Activated CD4-positive, alpha-beta memory T cell treated with anti-CD3 and anti-CD28 coated beads, Interleukin-2, amount 10 ng/mL, durations not matched to agents 7 days and 5 days (primary cell): ENCODE results near the gene CFAP97. TPM values are rescaled to one million over a fixed set of nuclear protein-coding genes. Genes with fewer than 3 reads are reported as not detected.
"Not testable (repeated sequence)": the region's sequence is repeated elsewhere in the genome, so short reads cannot be mapped to it uniquely, and the experiment has no call there.

Experiments
- CTCF ChIA-PET: fragments of 350-600 bp; sonication (Branson Sonifier 250); formaldehyde crosslinking; loops from one replicate; lab custom pipeline; 2021; ENCODE audit warnings: antibody characterized with exemption, inconsistent platforms; lab: Charles Lee
- POLR2A ChIA-PET: fragments of 350-600 bp; sonication (Branson Sonifier 250); formaldehyde crosslinking; loops from one replicate; lab custom pipeline; 2021; ENCODE audit warnings: antibody characterized with exemption; lab: Charles Lee
- DNase-seq: peaks from one replicate; pipeline ENCODE4 v3.0.0-alpha.2; 2020
- H3K27ac Mint-ChIP-seq: one replicate; pipeline ENCODE4 v1.8.0; 2021; ENCODE audit warnings: mild to moderate bottlenecking, mixed read lengths
- H3K27me3 Mint-ChIP-seq: one replicate; pipeline ENCODE4 v1.8.0; 2021; ENCODE audit warnings: mixed read lengths
- H3K36me3 Mint-ChIP-seq: one replicate; pipeline ENCODE4 v1.8.0; 2021; ENCODE audit warnings: low read depth, mixed read lengths
- H3K4me1 Mint-ChIP-seq: one replicate; pipeline ENCODE4 v1.8.0; 2021; ENCODE audit warnings: mixed read lengths
- H3K4me3 Mint-ChIP-seq: one replicate; pipeline ENCODE4 v1.8.0; 2021; ENCODE audit warnings: mild to moderate bottlenecking, mixed read lengths
- H3K9me3 Mint-ChIP-seq: one replicate; pipeline ENCODE4 v1.8.0; 2021; ENCODE audit warnings: mixed read lengths
- total RNA-seq, 2 experiments: library from RNA; stranded (reverse); gene quantifications; one replicate each; pipeline ENCODE4 v1.2.3, GENCODE V29; 2021

CFAP97 gene
- total RNA-seq, 2 experiments from 2014 or later, result 31.9 to 32.1 TPM

- Mint-ChIP-seq H3K27ac (no peak overlapping the region), H3K27me3 (peaks cover under 1% of the 10 kb centered on the region), H3K36me3 (peaks cover 4% of the 10 kb centered on the region), H3K4me3 (no peak overlapping the region), H3K4me1 (peaks cover 54% of the 10 kb centered on the region), H3K9me3 (no peaks in the 10 kb centered on the region)
- ChIA-PET POLR2A (no interaction called here), CTCF (interaction anchor here (0.7 kb wide), 1 partner anchor 1702 kb away, joined by 3 read pairs; no protein-coding TSS in a partner anchor)
- DNase-seq, result no peak
Measured at GRCh38 chr4:185205697-185206342, 2.0 kb upstream of the CFAP97 start.

DNA sequence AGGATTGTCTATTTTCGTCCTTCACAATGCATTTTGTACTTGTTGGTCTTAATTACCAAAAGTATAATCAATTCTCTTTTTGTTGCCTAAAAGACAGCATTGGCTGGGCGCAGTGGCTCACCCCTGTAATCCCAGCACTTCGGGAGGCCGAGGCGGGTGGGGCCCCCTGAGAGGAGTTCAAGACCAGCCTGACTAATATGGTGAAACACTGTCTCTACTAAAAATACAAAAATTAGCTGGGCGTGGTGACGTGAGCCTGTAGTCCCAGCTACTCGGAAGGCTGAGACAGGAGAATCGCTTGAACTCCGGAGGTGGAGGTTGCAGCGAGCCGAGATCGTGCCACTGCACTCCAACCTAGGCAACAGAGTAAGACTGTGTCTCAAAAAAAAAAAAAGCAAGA lies 1.3 kb upstream of the CFAP97 start:
- CTCF ChIA-PET, H3K9me3 Mint-ChIP-seq, DNase-seq, H3K27me3 Mint-ChIP-seq, H3K36me3 Mint-ChIP-seq, H3K27ac Mint-ChIP-seq: not testable (repeated sequence)
- POLR2A ChIA-PET, result interaction anchor here (0.6 to 1.6 kb wide), 3 partner anchors 190 to 220 kb away, joined by 3 to 6 read pairs (median 6); partner anchors contain the start of genes ANKRD37 and LRP2BP
- H3K4me1 Mint-ChIP-seq, result peaks cover 53% of the 10 kb centered on the region
- H3K4me3 Mint-ChIP-seq, result peak overlapping the region; percentile 91

DNA sequence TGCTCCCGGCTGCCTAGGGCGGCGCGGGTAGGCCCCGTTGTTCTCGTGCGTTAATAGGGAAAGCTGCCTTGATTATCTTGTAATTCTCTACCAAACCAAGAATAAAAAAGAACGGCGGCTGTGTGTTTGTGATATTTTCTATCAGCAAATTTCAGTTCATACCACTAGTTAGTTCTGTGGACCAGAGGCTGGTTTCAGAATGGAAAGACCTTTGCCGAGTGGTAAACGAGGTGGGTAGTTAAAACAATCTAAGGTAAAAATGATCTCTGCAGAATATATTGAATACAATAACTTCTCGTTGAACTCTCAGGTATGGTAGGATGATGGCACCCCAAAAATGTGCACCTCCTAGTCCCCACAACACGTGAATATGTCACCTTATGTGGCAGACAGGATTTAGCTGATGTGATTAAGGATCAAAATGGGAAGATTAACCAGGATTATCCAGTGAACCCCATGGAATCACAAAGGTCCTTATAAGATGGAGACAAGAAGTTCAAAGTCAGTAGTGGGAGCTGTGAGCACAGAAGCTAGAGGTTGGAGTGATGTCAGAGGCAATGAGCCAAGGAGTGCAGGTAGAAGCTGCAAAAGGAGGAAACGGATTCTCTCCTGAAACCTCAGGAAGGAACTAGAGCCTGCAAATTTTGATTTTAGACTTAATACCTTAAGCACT lies 574 bp upstream of the CFAP97 start:
- H3K4me3 Mint-ChIP-seq, result peak overlapping the region; percentile 91
- CTCF ChIA-PET, result no interaction called here
- peaks cover 12% of the 10 kb centered on the region for H3K36me3 Mint-ChIP-seq
- DNase-seq, result no peak
- H3K27me3 Mint-ChIP-seq, result no peaks in the 10 kb centered on the region
- peaks cover 58% of the 10 kb centered on the region for H3K4me1 Mint-ChIP-seq
- no peaks in the 10 kb centered on the region for H3K9me3 Mint-ChIP-seq
- POLR2A ChIA-PET, result interaction anchor here (0.6 to 1.6 kb wide), 5 partner anchors 20 to 470 kb away, joined by 3 to 6 read pairs (median 3); partner anchors contain the start of genes ANKRD37, CENPU and LRP2BP
- H3K27ac Mint-ChIP-seq, result peak overlapping the region; percentile 53

GRCh38 chr4:185202984-185203485 lies 765 bp downstream of the CFAP97 start:
- no peaks in the 10 kb centered on the region for H3K9me3 Mint-ChIP-seq
- H3K4me3 Mint-ChIP-seq, result peak overlapping the region; percentile 91
- H3K4me1 Mint-ChIP-seq, result peaks cover 52% of the 10 kb centered on the region
- H3K27me3 Mint-ChIP-seq, result no peaks in the 10 kb centered on the region
- peak; percentile 25 for DNase-seq
- H3K36me3 Mint-ChIP-seq, result peaks cover 12% of the 10 kb centered on the region
- H3K27ac Mint-ChIP-seq, result peak overlapping the region; percentile 96
- ChIA-PET CTCF (interaction anchor here (3.1 kb wide), 1 partner anchor 19 kb away, joined by 13 read pairs; no protein-coding TSS in a partner anchor), POLR2A (interaction anchor here (1.3 kb wide), 1 partner anchor 192 kb away, joined by 3 read pairs; the partner anchor contains the start of gene LRP2BP)

DNA sequence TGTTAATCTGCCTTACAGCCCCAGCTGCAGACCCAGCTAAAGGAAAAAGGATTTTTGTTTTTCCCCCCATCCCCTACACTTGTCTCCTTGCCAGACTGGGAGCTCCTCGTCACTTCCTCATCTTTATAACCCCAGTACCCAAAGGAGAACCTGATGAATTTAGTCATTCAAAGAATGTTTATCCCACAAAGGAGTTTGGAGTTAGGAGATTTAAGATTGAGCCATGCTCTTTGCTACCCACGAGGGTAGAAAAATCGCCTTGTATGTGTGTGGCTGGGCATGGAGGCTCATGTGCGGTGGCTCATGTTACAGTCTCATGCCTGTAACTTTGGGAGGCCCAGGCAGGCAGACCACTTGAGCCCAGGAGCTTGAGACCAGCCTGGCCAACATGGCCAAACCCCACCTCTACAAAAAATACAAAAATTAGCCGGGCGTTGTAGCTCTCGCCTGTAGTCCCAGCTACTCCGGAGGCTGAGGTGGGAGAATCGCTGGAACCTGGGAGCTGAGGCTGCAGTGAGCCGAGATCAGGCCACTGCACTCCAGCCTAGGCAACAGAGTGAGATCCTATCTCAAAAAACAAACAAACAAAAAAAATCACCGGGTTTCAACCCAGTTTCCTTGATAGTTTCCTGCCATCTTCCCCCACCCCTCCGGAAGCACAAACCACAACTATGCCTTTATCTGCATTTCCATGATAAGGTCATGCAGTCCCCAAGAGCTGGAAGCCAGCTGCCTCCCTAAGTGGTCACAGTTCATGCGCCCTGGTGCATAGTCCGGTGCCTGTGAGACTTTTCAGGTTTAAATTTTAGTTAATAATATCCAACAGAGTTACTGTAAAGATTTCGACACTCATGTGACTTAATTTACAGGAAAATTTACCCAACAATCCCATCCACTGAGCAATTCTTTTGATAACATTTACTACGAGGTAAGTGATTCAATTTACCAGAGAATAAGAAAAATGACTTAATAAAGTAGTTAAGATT lies 1.5 kb downstream of the CFAP97 start:
- DNase-seq, result peak; percentile 54
- peak overlapping the region; percentile 96 for H3K27ac Mint-ChIP-seq
- H3K36me3 Mint-ChIP-seq, result peaks cover 12% of the 10 kb centered on the region
- no peaks in the 10 kb centered on the region for H3K9me3 Mint-ChIP-seq
- H3K4me3 Mint-ChIP-seq, result peak overlapping the region; percentile 91
- ChIA-PET CTCF (interaction anchor here (0.6 to 3.1 kb wide), 4 partner anchors 19 to 881 kb away, joined by 3 to 13 read pairs (median 4); no protein-coding TSS in a partner anchor), POLR2A (interaction anchor here (1.3 kb wide), 1 partner anchor 193 kb away, joined by 3 read pairs; the partner anchor contains the start of gene LRP2BP)
- no peaks in the 10 kb centered on the region for H3K27me3 Mint-ChIP-seq
- peaks cover 52% of the 10 kb centered on the region for H3K4me1 Mint-ChIP-seq

GRCh38 chr4:185198189-185198588 lies 5.6 kb downstream of the CFAP97 start:
- not testable (repeated sequence) for DNase-seq, H3K9me3 Mint-ChIP-seq, H3K27me3 Mint-ChIP-seq, H3K4me3 Mint-ChIP-seq, H3K27ac Mint-ChIP-seq
- POLR2A ChIA-PET, result interaction anchor here (0.7 kb wide), 1 partner anchor 10 kb away, joined by 4 read pairs; no protein-coding TSS in a partner anchor
- CTCF ChIA-PET, result interaction anchor here (1.5 to 2.6 kb wide), 2 partner anchors 14 to 15 kb away, joined by 6 to 21 read pairs; no protein-coding TSS in a partner anchor
- peaks cover 37% of the 10 kb centered on the region for H3K4me1 Mint-ChIP-seq
- peaks cover 17% of the 10 kb centered on the region for H3K36me3 Mint-ChIP-seq

DNA sequence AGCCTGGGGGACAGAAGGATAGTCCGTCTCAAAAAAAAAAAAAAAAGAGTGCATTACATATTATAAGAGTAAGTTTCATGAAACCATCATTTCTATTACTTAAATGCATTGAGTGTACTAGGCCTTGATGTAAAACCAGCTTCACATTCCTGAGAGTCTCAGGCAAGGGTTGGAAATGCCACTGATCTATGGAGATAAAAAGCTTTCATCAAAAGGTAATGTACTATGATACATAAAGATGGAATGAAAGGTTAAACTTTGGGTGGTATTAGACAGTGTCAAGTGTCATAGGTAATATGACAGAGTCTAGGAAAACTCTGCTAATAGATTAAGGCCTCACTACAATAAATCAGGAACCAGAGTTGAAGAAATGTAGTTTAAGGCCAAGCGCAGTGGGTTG lies 7.4 kb downstream of the CFAP97 start:
- H3K36me3 Mint-ChIP-seq, result peaks cover 21% of the 10 kb centered on the region
- H3K4me3 Mint-ChIP-seq, result no peak overlapping the region
- no peaks in the 10 kb centered on the region for H3K27me3 Mint-ChIP-seq
- peaks cover 24% of the 10 kb centered on the region for H3K4me1 Mint-ChIP-seq
- CTCF ChIA-PET, result interaction anchor here (1.2 to 2.6 kb wide), 2 partner anchors 12 to 30 kb away, joined by 9 to 21 read pairs; no protein-coding TSS in a partner anchor
- no peaks in the 10 kb centered on the region for H3K9me3 Mint-ChIP-seq
- DNase-seq, result no peak
- POLR2A ChIA-PET, result no interaction called here
- no peak overlapping the region for H3K27ac Mint-ChIP-seq

DNA sequence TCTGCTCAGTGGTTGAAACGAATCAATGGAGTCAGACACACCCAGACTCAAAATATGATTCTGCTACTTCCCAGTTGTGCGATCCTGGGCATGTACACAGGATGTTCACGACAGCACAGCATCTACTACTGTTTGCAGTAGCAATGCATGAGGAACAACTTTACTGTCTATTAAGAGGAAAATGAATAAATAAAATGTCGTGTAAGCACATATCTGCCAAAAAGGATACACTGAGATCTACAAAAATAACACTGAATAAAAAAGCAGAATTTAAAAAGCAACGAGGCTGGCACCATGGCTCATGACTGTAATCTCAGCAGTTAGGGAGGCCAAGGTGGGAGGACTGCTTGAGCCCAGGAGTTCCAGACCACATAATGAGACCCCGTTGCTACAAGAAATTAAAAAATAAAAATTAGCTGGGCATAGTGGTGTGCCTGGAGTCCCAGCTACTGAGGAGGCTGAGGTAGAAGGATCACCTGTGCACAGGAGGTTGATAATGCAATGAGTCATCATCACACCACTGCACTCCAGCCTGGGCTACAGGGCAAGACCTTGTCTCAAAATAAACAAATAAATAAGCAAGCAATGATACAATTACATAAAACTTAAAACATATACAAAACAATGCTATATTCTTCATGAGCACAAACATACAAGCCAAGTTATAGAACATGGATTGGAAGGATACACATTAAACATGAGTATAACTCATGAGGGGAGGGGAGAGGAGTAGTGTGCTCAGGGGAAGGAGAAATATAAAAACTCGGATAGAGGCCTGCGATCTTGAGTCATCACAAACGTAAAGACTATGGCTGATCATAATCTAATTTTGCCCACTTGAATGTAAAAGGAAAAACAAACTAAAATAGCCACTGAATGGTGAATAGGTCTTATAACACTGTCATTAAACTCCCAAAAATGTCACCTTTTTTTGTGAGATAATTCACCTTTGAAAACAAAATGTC lies 8.6 kb downstream of the CFAP97 start:
- POLR2A ChIA-PET, result no interaction called here
- no peak overlapping the region for H3K4me3 Mint-ChIP-seq
- no peaks in the 10 kb centered on the region for H3K27me3 Mint-ChIP-seq
- H3K27ac Mint-ChIP-seq, result no peak overlapping the region
- DNase-seq, result no peak
- peaks cover 25% of the 10 kb centered on the region for H3K36me3 Mint-ChIP-seq
- H3K9me3 Mint-ChIP-seq, result no peaks in the 10 kb centered on the region
- CTCF ChIA-PET, result interaction anchor here (2.1 to 2.6 kb wide), 2 partner anchors 11 kb away, joined by 9 to 21 read pairs; no protein-coding TSS in a partner anchor
- peaks cover 23% of the 10 kb centered on the region for H3K4me1 Mint-ChIP-seq

DNA sequence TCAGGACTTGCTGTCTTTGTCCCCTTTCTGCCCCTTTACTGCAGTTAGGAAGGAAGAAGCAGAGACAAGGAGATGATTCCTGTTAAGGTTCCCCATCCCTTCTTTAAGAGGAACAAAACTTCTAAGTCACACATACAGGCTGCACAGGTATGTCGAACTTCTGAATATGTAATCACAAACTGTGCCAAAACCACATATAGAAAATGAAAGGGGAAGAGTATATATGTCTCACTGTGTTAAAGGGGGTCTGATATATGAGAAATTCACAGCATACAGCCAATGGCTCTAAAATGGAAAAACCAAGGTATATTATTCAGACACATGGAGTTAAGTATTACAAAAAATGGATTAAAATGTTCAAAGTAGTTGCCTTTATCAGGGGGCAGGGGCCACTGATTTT lies 11.7 kb downstream of the CFAP97 start:
- H3K36me3 Mint-ChIP-seq, result peaks cover 33% of the 10 kb centered on the region
- peaks cover 21% of the 10 kb centered on the region for H3K4me1 Mint-ChIP-seq
- no peak for DNase-seq
- no peak overlapping the region for H3K4me3 Mint-ChIP-seq
- H3K27me3 Mint-ChIP-seq, result no peaks in the 10 kb centered on the region
- no peak overlapping the region for H3K27ac Mint-ChIP-seq
- no peaks in the 10 kb centered on the region for H3K9me3 Mint-ChIP-seq
- ChIA-PET CTCF (no interaction called here), POLR2A (no interaction called here)

- ChIA-PET CTCF (no interaction called here), POLR2A (no interaction called here)
- Mint-ChIP-seq H3K27me3 (no peaks in the 10 kb centered on the region), H3K4me3 (no peak overlapping the region), H3K4me1 (peaks cover 18% of the 10 kb centered on the region), H3K36me3 (peaks cover 34% of the 10 kb centered on the region), H3K27ac (no peak overlapping the region), H3K9me3 (no peaks in the 10 kb centered on the region)
- no peak for DNase-seq
Measured at GRCh38 chr4:185190306-185190856, 13.4 kb downstream of the CFAP97 start.
